Measurements from ENCODE around the gene CD300LG.

DNA sequence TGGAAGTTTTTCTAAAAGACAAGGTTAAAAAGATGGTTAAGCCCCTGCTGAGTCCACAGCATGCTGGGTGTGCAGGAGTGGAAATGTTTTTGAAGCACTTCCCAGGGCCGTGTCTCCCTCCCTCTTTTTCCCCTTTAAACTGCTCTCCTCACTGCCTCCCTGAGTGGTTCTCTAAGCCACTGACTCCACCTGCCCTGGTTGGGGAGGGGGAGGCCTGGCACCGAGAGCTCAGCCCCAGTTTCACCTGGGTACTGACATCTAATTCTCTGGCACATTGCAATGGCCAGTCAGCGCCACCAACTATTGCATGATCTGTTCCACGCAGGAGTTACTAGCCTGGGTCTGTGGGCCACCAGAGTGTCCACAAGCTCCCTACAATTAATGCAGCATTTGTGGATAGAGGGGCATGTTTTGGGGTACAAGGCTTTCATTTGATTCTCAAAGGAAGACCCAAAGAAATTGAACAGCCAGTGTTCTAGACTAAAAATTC is 36.7 kb upstream of the CD300LG start:
- TF ChIP-seq, protein P1, sequence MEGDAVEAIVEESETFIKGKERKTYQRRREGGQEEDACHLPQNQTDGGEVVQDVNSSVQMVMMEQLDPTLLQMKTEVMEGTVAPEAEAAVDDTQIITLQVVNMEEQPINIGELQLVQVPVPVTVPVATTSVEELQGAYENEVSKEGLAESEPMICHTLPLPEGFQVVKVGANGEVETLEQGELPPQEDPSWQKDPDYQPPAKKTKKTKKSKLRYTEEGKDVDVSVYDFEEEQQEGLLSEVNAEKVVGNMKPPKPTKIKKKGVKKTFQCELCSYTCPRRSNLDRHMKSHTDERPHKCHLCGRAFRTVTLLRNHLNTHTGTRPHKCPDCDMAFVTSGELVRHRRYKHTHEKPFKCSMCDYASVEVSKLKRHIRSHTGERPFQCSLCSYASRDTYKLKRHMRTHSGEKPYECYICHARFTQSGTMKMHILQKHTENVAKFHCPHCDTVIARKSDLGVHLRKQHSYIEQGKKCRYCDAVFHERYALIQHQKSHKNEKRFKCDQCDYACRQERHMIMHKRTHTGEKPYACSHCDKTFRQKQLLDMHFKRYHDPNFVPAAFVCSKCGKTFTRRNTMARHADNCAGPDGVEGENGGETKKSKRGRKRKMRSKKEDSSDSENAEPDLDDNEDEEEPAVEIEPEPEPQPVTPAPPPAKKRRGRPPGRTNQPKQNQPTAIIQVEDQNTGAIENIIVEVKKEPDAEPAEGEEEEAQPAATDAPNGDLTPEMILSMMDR (IDR thresholded peaks at IDR 0.05) = no peak
- TF ChIP-seq POLR2A (IDR thresholded peaks at IDR 0.05) (no peak), POLR2AphosphoS5 (IDR thresholded peaks at IDR 0.05) (no peak)

Measured in prostate gland (tissue), 2 donors.